ENCODE measurements around the gene ATXN3L.

- no peak for TF ChIP-seq CTCF (conservative IDR thresholded peaks at IDR 0.05; ENCODE audit: low read length)
- TF ChIP-seq EZH2phosphoT487 (IDR thresholded peaks at IDR 0.05; ENCODE audit: borderline replicate concordance, low read depth, low read length): no peak
These were observed 2.5 kb downstream of the ATXN3L start for GRCh38 chrX:13317366-13317765.
